Endothelial cell of umbilical vein (primary cell): ENCODE data around the gene PGBD5. TPM values are rescaled to one million over a fixed set of nuclear protein-coding genes. Genes with fewer than 3 reads are reported as not detected.

Experiments
- BruUV-seq: library from RNA; stranded (reverse); fragments of 400-500 nt; replicated peaks from 2 replicates; lab custom pipeline; 2021; lab: Mats Ljungman, UMichigan
- CTCF ChIA-PET: fragments of 300-600, 350-600 bp; sonication (Branson Sonifier 250); formaldehyde crosslinking; loops from one replicate; lab custom pipeline; 2021; ENCODE audit warnings: antibody characterized with exemption, inconsistent platforms; lab: Charles Lee
- POLR2A ChIA-PET: fragments of 300-600, 350-600 bp; sonication (Branson Sonifier 250); formaldehyde crosslinking; loops from one replicate; lab custom pipeline; 2021; ENCODE audit warnings: antibody characterized with exemption, inconsistent platforms; lab: Charles Lee
- DNase-seq: peaks from one replicate; pipeline ENCODE4 v3.0.0-alpha.2; 2011; ENCODE audit warnings: low read depth, low spot score
- FAIRE-seq: peaks from 2 replicates; lab custom pipeline; 2011; peaks lifted over from hg19 to GRCh38; lab: Jason Lieb, UNC
- H2AFZ ChIP-seq: 2 replicates; pipeline ENCODE4 v1.6.0; 2012; ENCODE audit warnings: low read depth, low read length, control low read depth, inconsistent platforms
- H3K27ac ChIP-seq: 2 replicates; pipeline ENCODE4 v1.5.1; 2011; ENCODE audit warnings: low read depth, mild to moderate bottlenecking, control low read depth, low read length, moderate library complexity; ENCODE audit not compliant: insufficient read depth
- H3K27me3 ChIP-seq, 2 experiments: 2 replicates each; pipeline versions ENCODE4 v1.6.0 to v1.6.1; 2011; ENCODE audit warnings: low read length in 2 of 2, mixed read lengths in 1 of 2; ENCODE audit not compliant: control insufficient read depth in 2 of 2, insufficient read depth in 2 of 2
- H3K36me3 ChIP-seq, 2 experiments: 2 replicates in 1 of 2; 3 replicates in 1 of 2; pipeline ENCODE4 v1.5.1; 2011; ENCODE audit warnings: low read length in 2 of 2, mild to moderate bottlenecking in 1 of 2, moderate library complexity in 1 of 2; ENCODE audit not compliant: control insufficient read depth in 2 of 2, insufficient read depth in 2 of 2; ENCODE audit errors: extremely low read depth in 1 of 2
- H3K4me1 ChIP-seq: 3 replicates; pipeline ENCODE4 v1.5.1; 2011; ENCODE audit warnings: mild to moderate bottlenecking, low read length; ENCODE audit not compliant: control insufficient read depth, insufficient read depth; ENCODE audit errors: extremely low read depth
- H3K4me2 ChIP-seq: 2 replicates; pipeline ENCODE4 v1.6.1; 2011; ENCODE audit warnings: low read length, control low read depth, mixed read lengths; ENCODE audit not compliant: insufficient read depth
- H3K4me3 ChIP-seq, 3 experiments: fragments of 200-600 bp in 1 of 3; sonication (generic), shearing (Covaris generic) in 1 of 3; replicated peaks in 1 of 3; 2 replicates each; pipeline ENCODE4 v1.5.1; 2011 to 2016; ENCODE audit warnings: control low read depth in 3 of 3, low read length in 3 of 3, mild to moderate bottlenecking in 2 of 3, inconsistent platforms in 1 of 3, low read depth in 1 of 3, moderate library complexity in 1 of 3; ENCODE audit not compliant: insufficient read depth in 1 of 3
- H3K79me2 ChIP-seq: 2 replicates; pipeline ENCODE4 v1.6.0; 2012; ENCODE audit warnings: low read length, inconsistent platforms; ENCODE audit not compliant: control insufficient read depth, insufficient read depth
- H3K9ac ChIP-seq: replicated peaks from 2 replicates; pipeline ENCODE3; 2011; ENCODE audit warnings: low read length, control low read depth; ENCODE audit not compliant: insufficient read depth; ENCODE audit errors: extremely low read depth
- H3K9me1 ChIP-seq: replicated peaks from 3 replicates; pipeline ENCODE4 v1.6.0; 2011; ENCODE audit warnings: mild to moderate bottlenecking, low read length; ENCODE audit not compliant: control insufficient read depth, insufficient read depth; ENCODE audit errors: extremely low read depth
- H3K9me3 ChIP-seq: replicated peaks from 2 replicates; pipeline ENCODE4 v1.5.1; 2012; ENCODE audit warnings: low read length, inconsistent platforms; ENCODE audit not compliant: control insufficient read depth, insufficient read depth
- H4K20me1 ChIP-seq: replicated peaks from 2 replicates; pipeline ENCODE3; 2011; ENCODE audit warnings: mild to moderate bottlenecking, low read length; ENCODE audit not compliant: control insufficient read depth, insufficient read depth; ENCODE audit errors: extremely low read depth
- CTCF ChIP-seq, 2 donors: IDR thresholded peaks; 1 replicate in 1 of 2; 2 replicates in 1 of 2; pipeline ENCODE4 v1.5.1; 2011; ENCODE audit warnings: low read length in 2 of 2, mild to moderate bottlenecking in 2 of 2, moderate library complexity in 2 of 2, control low read depth in 1 of 2, inconsistent platforms in 1 of 2, low read depth in 1 of 2; ENCODE audit not compliant: insufficient read depth in 1 of 2; ENCODE audit errors: extremely low read depth in 1 of 2
- EZH2 ChIP-seq: IDR thresholded peaks from 2 replicates; pipeline ENCODE4 v1.6.1; 2012; ENCODE audit warnings: borderline replicate concordance, low read depth, mild to moderate bottlenecking, moderate library complexity, low read length, inconsistent platforms; ENCODE audit not compliant: severe bottlenecking
- FOS ChIP-seq: IDR thresholded peaks from 2 replicates; pipeline ENCODE4 v1.6.1; 2011; ENCODE audit warnings: mild to moderate bottlenecking, low read length, moderate library complexity, borderline replicate concordance; ENCODE audit not compliant: insufficient read depth
- GATA2 ChIP-seq: IDR thresholded peaks from 2 replicates; pipeline ENCODE4 v1.7.0; 2011; ENCODE audit warnings: low read depth, mild to moderate bottlenecking, moderate library complexity, mixed read lengths, low read length; ENCODE audit not compliant: insufficient read length, insufficient read depth
- JUN ChIP-seq: IDR thresholded peaks from 2 replicates; pipeline ENCODE4 v1.6.1; 2011; ENCODE audit warnings: borderline replicate concordance, low read depth; ENCODE audit not compliant: insufficient read length, insufficient read depth
- MAX ChIP-seq: IDR thresholded peaks from 2 replicates; pipeline ENCODE4 v1.6.1; 2011; ENCODE audit not compliant: insufficient read depth, insufficient read length
- MYC ChIP-seq: IDR thresholded peaks from one replicate; pipeline ENCODE4 v1.6.1; 2011; ENCODE audit warnings: mild to moderate bottlenecking, low read depth, low read length
- POLR2A ChIP-seq: IDR thresholded peaks from 2 replicates; pipeline ENCODE4 v1.6.1; 2012; ENCODE audit warnings: low read depth, mild to moderate bottlenecking, control low read depth, low read length
- POLR2AphosphoS5 ChIP-seq: IDR thresholded peaks from 2 replicates; pipeline ENCODE4 v1.6.1; 2012; ENCODE audit warnings: low read depth, mild to moderate bottlenecking, control low read depth, low read length, moderate library complexity; ENCODE audit not compliant: insufficient read depth
- dilution Hi-C: fragments of 300-500 bp; cut with MboI; formaldehyde crosslinking; loops from one replicate; pipeline ENCODE4 v1.15.0; 2019; ENCODE audit warnings: low sequenced_read_pairs; ENCODE audit not compliant: extremely low pct_ligation_motif_present
- intact Hi-C: fragments of 100-400 bp; cut with micrococcal nuclease; formaldehyde crosslinking; loops from one replicate; pipeline ENCODE4 v1.10.0; 2022
- polyA plus RNA-seq, 4 experiments: library from polyadenylated mRNA; depleted of rRNA in 3 of 4; stranded (reverse) in 3 of 4; unstranded in 1 of 4; fragments of >200 nt; gene quantifications; 2 replicates each; pipeline versions ENCODE4 v1.2.1 to v1.2.3, GENCODE V29; 2011 to 2012; ENCODE audit warnings: missing spikeins in 1 of 4
- total RNA-seq: library from RNA; stranded (reverse); gene quantifications from 2 replicates; pipeline ENCODE4 v1.2.3, GENCODE V29; 2021

The PGBD5 gene
- total and polyA plus RNA-seq, 2 donors (not counting 3 experiments of a cell fraction or from before 2014, with no cell fraction given) = 0.03 TPM; not detected in 1

GRCh38 chr1:230387876-230388275, 38.3 kb downstream of the PGBD5 start:
- ChIA-PET CTCF (no interaction called here), POLR2A (no interaction called here)
- no peaks in the 10 kb centered on the region for H3K9me3 ChIP-seq
- dilution Hi-C loops = no loop called here
- H3K27ac ChIP-seq = no peak overlapping the region
- H3K79me2 ChIP-seq = no peaks in the 10 kb centered on the region
- H3K36me3 ChIP-seq = no peaks in the 10 kb centered on the region
- H3K4me3 ChIP-seq = no peak overlapping the region
- H2AFZ ChIP-seq = no peak overlapping the region
- intact Hi-C loops = no loop called here
- DNase-seq = no peak
- H3K4me1 ChIP-seq = no peaks in the 10 kb centered on the region
- no peak for TF ChIP-seq EZH2
- no peak overlapping the region for H3K9ac ChIP-seq
- no peak for FAIRE-seq
- no peaks in the 10 kb centered on the region for H4K20me1 ChIP-seq
- BruUV-seq = no TSS peak
- no peaks in the 10 kb centered on the region for H3K9me1 ChIP-seq
- no peak overlapping the region for H3K4me2 ChIP-seq
- H3K27me3 ChIP-seq = no peaks in the 10 kb centered on the region

DNA sequence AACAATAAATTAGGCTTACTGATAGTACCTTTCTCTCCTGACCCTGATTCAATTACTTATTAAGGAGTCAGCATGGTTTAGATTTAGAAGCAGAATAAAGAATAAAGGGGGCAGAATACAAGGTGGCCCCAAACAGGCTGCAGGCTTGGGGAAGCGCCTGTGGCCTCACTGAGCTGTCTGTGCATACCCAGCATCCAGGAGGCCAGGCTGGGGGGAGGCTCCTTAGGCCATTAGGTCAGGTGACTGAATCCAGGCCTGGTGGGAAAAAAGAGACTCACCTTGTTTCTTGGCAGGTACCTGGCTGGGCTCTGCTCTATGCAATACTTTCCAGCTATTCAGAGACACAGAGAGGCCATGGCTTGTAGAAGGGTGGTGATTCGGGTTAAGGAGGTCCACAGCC, 38.8 kb downstream of the PGBD5 start:
- H3K9me3 ChIP-seq = no peaks in the 10 kb centered on the region
- H3K79me2 ChIP-seq = no peaks in the 10 kb centered on the region
- H4K20me1 ChIP-seq = no peaks in the 10 kb centered on the region
- no peaks in the 10 kb centered on the region for H3K36me3 ChIP-seq
- TF ChIP-seq EZH2 (no peak), FOS (no peak), MAX (no peak), POLR2A (no peak), MYC (no peak), CTCF (IDR thresholded peaks at IDR 0.05; ENCODE audit: extremely low read depth in 1 of 2, insufficient read depth in 1 of 2, low read depth in 1 of 2, low read length in 2 of 2) (no peak), POLR2AphosphoS5 (no peak), JUN (no peak), GATA2 (no peak)
- intact Hi-C loops = no loop called here
- ChIA-PET POLR2A (no interaction called here), CTCF (no interaction called here)
- no peak overlapping the region for H2AFZ ChIP-seq
- DNase-seq (no peak), FAIRE-seq (no peak)
- no peak overlapping the region for H3K4me3 ChIP-seq
- dilution Hi-C loops = no loop called here
- no peaks in the 10 kb centered on the region for H3K4me1 ChIP-seq
- H3K27ac ChIP-seq = no peak overlapping the region
- no peaks in the 10 kb centered on the region for H3K27me3 ChIP-seq
- H3K4me2 ChIP-seq = no peak overlapping the region
- no peaks in the 10 kb centered on the region for H3K9me1 ChIP-seq
- BruUV-seq = no TSS peak
- no peak overlapping the region for H3K9ac ChIP-seq
